NCI-H82 treated with DMSO at 0.1 percent for 48 hours (cell line): ENCODE measurements around the gene GRM1.
"Not testable (repeated sequence)": the region's sequence is repeated elsewhere in the genome, so short reads cannot be mapped to it uniquely, and the experiment has no call there.

ENCODE experiments used
- DNase-seq: peaks from one replicate; lab custom pipeline; 2025; ENCODE audit not compliant: unreplicated experiment; lab: John Stamatoyannopoulos, UW

GRM1 gene

GRCh38 chr6:146189131-146189530 lies 160.3 kb downstream of the GRM1 start:
- DNase-seq = no peak

GRCh38 chr6:146190581-146190980 lies 161.7 kb downstream of the GRM1 start:
- no peak for DNase-seq

- DNase-seq = no peak
These were observed 162.3 kb downstream of the GRM1 start for GRCh38 chr6:146191166-146191565.

- DNase-seq = no peak
These were observed 162.8 kb downstream of the GRM1 start for GRCh38 chr6:146191612-146192011.

- DNase-seq = no peak
These were observed 165.6 kb downstream of the GRM1 start for GRCh38 chr6:146194434-146194833.

GRCh38 chr6:146200176-146200575 lies 171.3 kb downstream of the GRM1 start:
- peak; percentile 10 for DNase-seq

GRCh38 chr6:146202570-146202969 lies 173.7 kb downstream of the GRM1 start:
- DNase-seq = no peak

- no peak for DNase-seq
These were observed 181.1 kb downstream of the GRM1 start for GRCh38 chr6:146209942-146210341.

GRCh38 chr6:146210406-146211083 lies 181.7 kb downstream of the GRM1 start:
- DNase-seq = no peak

- no peak for DNase-seq
These were observed 182.8 kb downstream of the GRM1 start for GRCh38 chr6:146211646-146212045.

- DNase-seq = no peak
These were observed 183.9 kb downstream of the GRM1 start for GRCh38 chr6:146212781-146213180.

- DNase-seq = no peak
These were observed 190.2 kb downstream of the GRM1 start for GRCh38 chr6:146219101-146219500.

- DNase-seq = no peak
These were observed 195.6 kb downstream of the GRM1 start for GRCh38 chr6:146224449-146224848.

- no peak for DNase-seq
These were observed 196.1 kb downstream of the GRM1 start for GRCh38 chr6:146224988-146225387.

- no peak for DNase-seq
These were observed 211.5 kb downstream of the GRM1 start for GRCh38 chr6:146240322-146240721.

- no peak for DNase-seq
These were observed 211.9 kb downstream of the GRM1 start for GRCh38 chr6:146240807-146241206.

GRCh38 chr6:146243646-146244045 lies 214.8 kb downstream of the GRM1 start:
- not testable (repeated sequence) for DNase-seq

- no peak for DNase-seq
These were observed 215.8 kb downstream of the GRM1 start for GRCh38 chr6:146244630-146245143.

GRCh38 chr6:146246028-146246427 lies 217.2 kb downstream of the GRM1 start:
- DNase-seq = no peak

GRCh38 chr6:146253691-146254090 lies 224.8 kb downstream of the GRM1 start:
- no peak for DNase-seq

GRCh38 chr6:146258206-146258605 lies 229.3 kb downstream of the GRM1 start:
- DNase-seq = no peak

- DNase-seq = no peak
These were observed 232.0 kb downstream of the GRM1 start for GRCh38 chr6:146260886-146261285.

GRCh38 chr6:146265056-146265455 lies 236.2 kb downstream of the GRM1 start:
- DNase-seq = no peak
